Smooth muscle cell (in vitro differentiated cells): ENCODE results near the gene EMP1. TPM values are rescaled to one million over a fixed set of nuclear protein-coding genes. Genes with fewer than 3 reads are reported as not detected.

Experiments used
- DNase-seq: peaks from one replicate; lab custom pipeline; 2025; ENCODE audit not compliant: unreplicated experiment; lab: John Stamatoyannopoulos, UW
- H2AFZ ChIP-seq: fragments of 200-600 bp; sonication (generic); 2 replicates; pipeline ENCODE4 v1.6.0; 2016; ENCODE audit warnings: antibody characterized with exemption, low read depth, mild to moderate bottlenecking
- H3F3A ChIP-seq: fragments of 200-600 bp; sonication (generic); 2 replicates; pipeline ENCODE4 v1.6.0; 2017; ENCODE audit warnings: antibody characterized with exemption, low read depth
- H3K27ac ChIP-seq: fragments of 200-600 bp; sonication (generic); 2 replicates; pipeline ENCODE4 v1.5.1; 2016; ENCODE audit warnings: low read depth, mild to moderate bottlenecking
- H3K27me3 ChIP-seq: fragments of 200-600 bp; sonication (generic); 2 replicates; pipeline ENCODE4 v1.6.1; 2016; ENCODE audit warnings: low read depth, mild to moderate bottlenecking
- H3K36me3 ChIP-seq: fragments of 200-600 bp; sonication (generic); 2 replicates; pipeline ENCODE4 v1.5.1; 2016; ENCODE audit warnings: low read depth
- H3K4me1 ChIP-seq: fragments of 200-600 bp; sonication (generic); 2 replicates; pipeline ENCODE4 v1.5.1; 2016; ENCODE audit warnings: low read depth
- H3K4me2 ChIP-seq: fragments of 200-600 bp; sonication (generic); 2 replicates; pipeline ENCODE4 v1.6.0; 2016; ENCODE audit warnings: mild to moderate bottlenecking
- H3K4me3 ChIP-seq: fragments of 200-600 bp; sonication (generic); 2 replicates; pipeline ENCODE4 v1.5.1; 2016; ENCODE audit warnings: mild to moderate bottlenecking
- H3K79me2 ChIP-seq: fragments of 200-600 bp; sonication (generic); 2 replicates; pipeline ENCODE4 v1.6.0; 2016; ENCODE audit warnings: low read depth, mild to moderate bottlenecking
- H3K9ac ChIP-seq: fragments of 200-600 bp; sonication (generic); 2 replicates; pipeline ENCODE4 v1.6.0; 2016; ENCODE audit warnings: low read depth
- H3K9me3 ChIP-seq: fragments of 200-600 bp; sonication (generic); replicated peaks from 2 replicates; pipeline ENCODE4 v1.5.1; 2016; ENCODE audit warnings: low read depth
- H4K20me1 ChIP-seq: fragments of 200-600 bp; sonication (generic); 2 replicates; pipeline ENCODE4 v1.6.0; 2016; ENCODE audit warnings: low read depth
- WGBS: methylation state at CpG from one replicate; pipeline ENCODE4 v1.1.7; 2016; ENCODE audit warnings: low lambda C conversion rate; 5-methylcytosine and 5-hydroxymethylcytosine counted together
- polyA plus RNA-seq: library from polyadenylated mRNA; unstranded; fragments of >200 nt; fragmentation: Nextera tagmentation; extraction: Ambion mirVana; gene quantifications from 2 replicates; pipeline ENCODE4 v1.2.1, GENCODE V29; 2016
- total RNA-seq: library from RNA; depleted of rRNA; stranded (reverse); fragments of >200 nt; gene quantifications from 2 replicates; pipeline ENCODE4 v1.2.3, GENCODE V29; 2014
- TF ChIP-seq, protein P1 (sequence below): fragments of 200-600 bp; sonication (generic); IDR thresholded peaks from 2 replicates; pipeline ENCODE4 v1.5.1; 2017; ENCODE audit warnings: borderline replicate concordance, mild to moderate bottlenecking, antibody characterized with exemption; ENCODE audit not compliant: insufficient read depth, poor library complexity, severe bottlenecking

Gene EMP1
- total and polyA plus RNA-seq, 2 experiments from 2014 or later = 13.2 to 52.0 TPM

DNA sequence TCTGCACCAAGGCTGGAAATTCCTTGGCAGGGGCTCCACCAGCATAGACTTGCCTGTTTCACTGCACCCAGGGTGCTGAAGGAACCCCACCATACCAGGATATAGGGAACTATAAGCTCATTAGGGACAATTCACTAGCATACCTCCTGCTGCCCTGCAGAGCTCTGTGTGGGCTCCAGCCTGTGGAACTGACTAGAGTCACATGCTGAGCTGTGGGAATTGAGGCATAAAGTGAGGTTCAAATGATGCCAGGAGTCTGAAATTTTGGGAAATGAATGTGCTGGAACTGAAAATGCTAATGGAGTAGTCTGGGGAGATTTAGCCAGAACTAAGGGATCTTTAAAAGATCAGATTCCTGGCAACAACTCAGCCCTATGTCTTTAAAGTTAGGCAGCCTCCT is 7.3 kb upstream of the EMP1 start:
- Histone ChIP-seq H3K9ac (no peak overlapping the region), H2AFZ (no peak overlapping the region), H4K20me1 (no peaks in the 10 kb centered on the region), H3K27ac (no peak overlapping the region), H3K9me3 (no peaks in the 10 kb centered on the region), H3F3A (peaks cover 5% of the 10 kb centered on the region), H3K36me3 (no peaks in the 10 kb centered on the region), H3K4me1 (peaks cover 7% of the 10 kb centered on the region), H3K27me3 (no peaks in the 10 kb centered on the region), H3K79me2 (no peaks in the 10 kb centered on the region), H3K4me2 (no peak overlapping the region), H3K4me3 (no peak overlapping the region)
- TF ChIP-seq, protein P1, sequence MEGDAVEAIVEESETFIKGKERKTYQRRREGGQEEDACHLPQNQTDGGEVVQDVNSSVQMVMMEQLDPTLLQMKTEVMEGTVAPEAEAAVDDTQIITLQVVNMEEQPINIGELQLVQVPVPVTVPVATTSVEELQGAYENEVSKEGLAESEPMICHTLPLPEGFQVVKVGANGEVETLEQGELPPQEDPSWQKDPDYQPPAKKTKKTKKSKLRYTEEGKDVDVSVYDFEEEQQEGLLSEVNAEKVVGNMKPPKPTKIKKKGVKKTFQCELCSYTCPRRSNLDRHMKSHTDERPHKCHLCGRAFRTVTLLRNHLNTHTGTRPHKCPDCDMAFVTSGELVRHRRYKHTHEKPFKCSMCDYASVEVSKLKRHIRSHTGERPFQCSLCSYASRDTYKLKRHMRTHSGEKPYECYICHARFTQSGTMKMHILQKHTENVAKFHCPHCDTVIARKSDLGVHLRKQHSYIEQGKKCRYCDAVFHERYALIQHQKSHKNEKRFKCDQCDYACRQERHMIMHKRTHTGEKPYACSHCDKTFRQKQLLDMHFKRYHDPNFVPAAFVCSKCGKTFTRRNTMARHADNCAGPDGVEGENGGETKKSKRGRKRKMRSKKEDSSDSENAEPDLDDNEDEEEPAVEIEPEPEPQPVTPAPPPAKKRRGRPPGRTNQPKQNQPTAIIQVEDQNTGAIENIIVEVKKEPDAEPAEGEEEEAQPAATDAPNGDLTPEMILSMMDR = no peak
- DNase-seq = no peak

- Histone ChIP-seq H4K20me1 (no peaks in the 10 kb centered on the region), H3F3A (peaks cover 11% of the 10 kb centered on the region), H3K9ac (no peak overlapping the region), H3K27ac (no peak overlapping the region), H3K36me3 (no peaks in the 10 kb centered on the region), H3K4me1 (peaks cover 12% of the 10 kb centered on the region), H2AFZ (no peak overlapping the region), H3K4me3 (no peak overlapping the region), H3K4me2 (no peak overlapping the region), H3K27me3 (no peaks in the 10 kb centered on the region), H3K79me2 (no peaks in the 10 kb centered on the region), H3K9me3 (no peaks in the 10 kb centered on the region)
- TF ChIP-seq, protein P1 = no peak
- WGBS = 65% methylated on average over 3 of the region's 3 CpGs
- no peak for DNase-seq
Observed at GRCh38 chr12:13190275-13190674, 6.3 kb upstream of the EMP1 start.

DNA sequence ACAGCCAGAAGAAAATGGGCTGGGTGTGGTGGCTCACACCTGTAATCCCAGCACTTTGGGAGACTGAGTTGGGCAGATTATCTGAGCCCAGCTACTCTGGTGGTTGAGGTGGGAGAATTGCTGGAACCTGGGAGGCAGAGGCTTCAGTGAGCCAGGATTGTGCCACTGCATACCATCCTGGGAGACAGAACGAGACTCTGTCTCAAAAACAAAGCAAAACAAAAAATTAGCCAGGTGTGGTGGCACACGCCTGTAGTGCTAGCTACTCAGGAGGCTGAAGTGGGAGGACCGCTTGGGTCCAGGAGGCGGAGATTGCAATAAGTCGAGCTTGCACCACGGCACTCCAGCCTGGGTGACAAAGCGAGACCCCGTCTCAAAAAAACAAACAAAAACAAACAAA is 3.8 kb upstream of the EMP1 start:
- no peaks in the 10 kb centered on the region for H3K27me3 ChIP-seq
- no peak overlapping the region for H2AFZ ChIP-seq
- H3K9ac ChIP-seq = no peak overlapping the region
- H3F3A ChIP-seq = peaks cover 19% of the 10 kb centered on the region
- TF ChIP-seq, protein P1 = no peak
- no peak overlapping the region for H3K4me3 ChIP-seq
- 95% methylated on average over 8 of the region's 8 CpGs for WGBS
- no peaks in the 10 kb centered on the region for H4K20me1 ChIP-seq
- H3K27ac ChIP-seq = no peak overlapping the region
- H3K79me2 ChIP-seq = no peaks in the 10 kb centered on the region
- H3K4me1 ChIP-seq = peaks cover 25% of the 10 kb centered on the region
- no peak for DNase-seq
- no peaks in the 10 kb centered on the region for H3K9me3 ChIP-seq
- H3K4me2 ChIP-seq = no peak overlapping the region
- H3K36me3 ChIP-seq = no peaks in the 10 kb centered on the region

GRCh38 chr12:13193505-13194231 is 2.9 kb upstream of the EMP1 start:
- Histone ChIP-seq H3K9me3 (no peaks in the 10 kb centered on the region), H3K27me3 (no peaks in the 10 kb centered on the region), H3K4me1 (peaks cover 34% of the 10 kb centered on the region), H3K27ac (peak overlapping the region; percentile 98), H3K9ac (peak overlapping the region; percentile 92), H3F3A (peaks cover 19% of the 10 kb centered on the region), H4K20me1 (no peaks in the 10 kb centered on the region), H3K4me2 (no peak overlapping the region), H3K36me3 (no peaks in the 10 kb centered on the region), H3K79me2 (peaks cover 6% of the 10 kb centered on the region), H2AFZ (no peak overlapping the region), H3K4me3 (no peak overlapping the region)
- no peak for DNase-seq
- WGBS = 57% methylated on average over 11 of the region's 11 CpGs
- TF ChIP-seq, protein P1 = no peak
